Pancreas (tissue), 10 donors: ENCODE measurements around the gene LHX5. TPM values are rescaled to one million over a fixed set of nuclear protein-coding genes. Genes with fewer than 3 reads are reported as not detected.
A peak's percentile ranks its signal among the peaks of the same experiment; 100 is the strongest.

Experiments used
- ATAC-seq, 4 donors: fragments of 200-7000 bp; cut with Tn5 transposase; one replicate each; pipeline versions ENCODE4 v1.8.0 to v1.9.1; 2020; ENCODE audit warnings: mild to moderate bottlenecking in 4 of 4, moderate library complexity in 4 of 4
- DNase-seq, 6 donors: peaks; one replicate each; pipeline ENCODE4 v3.0.0-alpha.2; 2020
- FAIRE-seq: peaks from 2 replicates; lab custom pipeline; 2012; peaks lifted over from hg19 to GRCh38; lab: Jason Lieb, UNC
- H3K27ac ChIP-seq, 4 donors: fragments of 200-600 bp; sonication (generic); 1 replicate in 3 of 4; 2 replicates in 1 of 4; pipeline versions ENCODE4 v1.5.0 to v1.8.0; 2020
- H3K27me3 ChIP-seq, 4 donors: fragments of 200-600 bp; one replicate each; pipeline ENCODE4 v1.8.0; 2021
- H3K36me3 ChIP-seq, 3 donors: fragments of 200-600 bp; sonication (generic) in 1 of 3; one replicate each; pipeline versions ENCODE4 v1.5.0 to v1.8.0; 2020 to 2021
- H3K4me1 ChIP-seq, 3 donors: fragments of 200-600 bp; one replicate each; pipeline ENCODE4 v1.8.0; 2021
- H3K4me3 ChIP-seq, 4 donors: fragments of 200-600 bp; sonication (generic) in 2 of 4; one replicate each; pipeline versions ENCODE4 v1.5.0 to v1.8.0; 2020 to 2021
- H3K9me3 ChIP-seq, 4 donors: fragments of 200-600 bp; one replicate each; pipeline ENCODE4 v1.8.0; 2021
- WGBS, 2 donors: extraction: QIAGEN DNeasy Blood & Tissue Kit; methylation state at CpG; one replicate each; pipeline ENCODE4 v1.1.7; 2013; 5-methylcytosine and 5-hydroxymethylcytosine counted together
- intact Hi-C, 3 donors: fragments of 100-400 bp; cut with DNase I; formaldehyde crosslinking; loops; one replicate each; pipeline versions ENCODE4 v1.11.1 to v1.14.2; 2022
- polyA plus RNA-seq, 2 donors: library from polyadenylated mRNA; stranded (reverse); fragments of 200-250 nt; gene quantifications; one replicate each; pipeline ENCODE4 v1.2.3, GENCODE V29; 2013
- total RNA-seq, 6 donors: library from RNA; stranded (reverse); fragmentation: NEBNext Ultra II Directional in 4 of 6; extraction: Animal tissue kit (Norgen Biotek cat#: 25700) in 4 of 6; gene quantifications; one replicate each; pipeline versions ENCODE4 v1.2.1 to v1.2.4, GENCODE V29; 2021 to 2023
- TF ChIP-seq, protein P1 (sequence below), 4 donors: fragments of 200-600 bp; sonication (generic) in 3 of 4; IDR thresholded peaks; one replicate each; pipeline versions ENCODE4 v1.5.0 to v1.8.0; 2021; ENCODE audit warnings: antibody characterized with exemption in 4 of 4
- donor health status: healthy with polysubstance abuse.
- donor health status: DM: no; HTN: no; CAD: no; lungs with moderate emphysema.
- donor health status: DM: no; HTN: no; CAD: no.
- donor health status: control.
- donor health status: control.
- donor health status: Bipolar disorder and iron deficiency.
- donor health status: DM: yes; HTN: yes; CAD: no.
- donor health status: DM: no; HTN: no; CAD: no.
- donor health status: DM: no; HTN: no; CAD: no.
- donor health status: DM: yes; HTN: yes; CAD: no.

The LHX5 gene
- total and polyA plus RNA-seq, 8 donors, result not detected

DNA sequence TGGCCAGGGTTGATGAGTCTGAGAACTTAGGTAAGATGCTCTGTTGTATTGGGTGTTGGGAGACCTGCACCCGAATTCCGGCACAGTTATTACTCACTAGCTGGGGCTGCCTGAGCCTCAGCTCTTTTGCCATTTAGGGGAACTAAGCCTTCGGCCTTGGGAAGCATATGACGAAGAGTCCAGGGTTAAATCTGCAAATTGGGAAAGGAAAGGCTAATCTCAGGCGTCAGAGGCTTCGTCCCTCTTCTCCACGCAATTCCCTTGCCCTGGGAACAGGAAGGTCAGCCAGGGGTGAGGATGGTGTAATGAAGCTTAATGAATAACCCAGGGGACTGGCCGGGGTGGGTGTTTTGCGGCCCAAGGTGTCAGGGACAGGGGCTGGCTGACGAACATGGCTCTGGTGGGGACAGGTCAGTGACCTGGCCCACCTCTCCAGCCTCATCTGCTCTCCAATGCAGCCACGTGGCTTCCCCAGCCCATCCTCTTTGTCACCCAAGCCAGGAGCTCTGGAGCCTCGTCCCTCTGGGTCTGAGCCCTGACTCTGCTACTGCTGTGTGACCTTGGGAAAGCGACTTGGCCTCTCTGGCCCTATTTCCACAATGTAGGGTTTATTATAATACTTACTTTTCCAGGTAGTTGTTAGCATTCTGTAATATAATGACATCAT, 53.3 kb downstream of the LHX5 start:
- ATAC-seq (peak in 3 of 4 donors; percentile 36 to 47 (median 37)), DNase-seq (peak in 2 of 6 donors; percentile 18 to 29), FAIRE-seq (no peak)
- no peaks in the 10 kb centered on the region for H3K27me3 ChIP-seq
- H3K4me3 ChIP-seq, result no peak overlapping the region
- no peaks in the 10 kb centered on the region for H3K36me3 ChIP-seq
- intact Hi-C loops, result no loop called here
- TF ChIP-seq, protein P1, sequence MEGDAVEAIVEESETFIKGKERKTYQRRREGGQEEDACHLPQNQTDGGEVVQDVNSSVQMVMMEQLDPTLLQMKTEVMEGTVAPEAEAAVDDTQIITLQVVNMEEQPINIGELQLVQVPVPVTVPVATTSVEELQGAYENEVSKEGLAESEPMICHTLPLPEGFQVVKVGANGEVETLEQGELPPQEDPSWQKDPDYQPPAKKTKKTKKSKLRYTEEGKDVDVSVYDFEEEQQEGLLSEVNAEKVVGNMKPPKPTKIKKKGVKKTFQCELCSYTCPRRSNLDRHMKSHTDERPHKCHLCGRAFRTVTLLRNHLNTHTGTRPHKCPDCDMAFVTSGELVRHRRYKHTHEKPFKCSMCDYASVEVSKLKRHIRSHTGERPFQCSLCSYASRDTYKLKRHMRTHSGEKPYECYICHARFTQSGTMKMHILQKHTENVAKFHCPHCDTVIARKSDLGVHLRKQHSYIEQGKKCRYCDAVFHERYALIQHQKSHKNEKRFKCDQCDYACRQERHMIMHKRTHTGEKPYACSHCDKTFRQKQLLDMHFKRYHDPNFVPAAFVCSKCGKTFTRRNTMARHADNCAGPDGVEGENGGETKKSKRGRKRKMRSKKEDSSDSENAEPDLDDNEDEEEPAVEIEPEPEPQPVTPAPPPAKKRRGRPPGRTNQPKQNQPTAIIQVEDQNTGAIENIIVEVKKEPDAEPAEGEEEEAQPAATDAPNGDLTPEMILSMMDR (IDR thresholded peaks at IDR 0.05), result no peak
- no peaks in the 10 kb centered on the region for H3K9me3 ChIP-seq
- peaks cover 0 to 15% (median 7%) of the 10 kb centered on the region in 3 donors for H3K4me1 ChIP-seq
- H3K27ac ChIP-seq, result peak overlapping the region in 1 of 4 donors; percentile 0
- WGBS, 2 donors, result 16 to 22% methylated on average over 13 of the region's 13 CpGs

DNA sequence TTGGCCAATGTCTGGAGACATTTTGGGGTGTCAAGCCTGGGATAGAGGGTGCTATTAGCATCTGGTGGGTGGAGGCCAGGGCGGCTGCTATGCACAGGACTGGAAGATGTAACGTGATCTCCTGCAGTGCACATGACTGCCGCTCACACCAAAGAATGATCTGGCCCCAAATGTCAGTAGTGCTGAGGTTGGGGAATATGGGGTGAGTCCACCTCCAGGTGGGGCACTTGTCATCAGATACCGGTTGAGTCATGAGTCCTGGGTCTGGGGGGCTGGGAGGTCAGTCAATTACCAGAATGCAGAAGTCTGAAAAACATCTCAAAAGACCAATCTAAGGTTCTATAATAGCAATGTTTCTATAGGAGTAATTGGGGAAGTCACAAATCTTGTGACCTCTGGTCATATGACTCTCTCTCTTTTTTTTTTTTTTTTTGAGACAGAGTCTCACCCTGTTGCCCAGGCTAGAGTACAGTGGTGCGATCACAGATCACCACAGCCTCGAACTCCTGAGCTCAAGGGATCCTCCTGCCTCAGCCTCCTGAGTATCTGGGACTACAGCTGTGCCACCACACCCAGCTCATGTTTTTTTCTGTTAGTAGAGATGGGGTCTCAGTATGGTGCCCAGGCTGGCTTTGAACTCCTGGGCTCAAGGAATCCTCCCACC, 55.4 kb downstream of the LHX5 start:
- TF ChIP-seq, protein P1 (IDR thresholded peaks at IDR 0.05), result no peak
- Histone ChIP-seq H3K36me3 (no peaks in the 10 kb centered on the region), H3K27ac (peak overlapping the region in 1 of 4 donors; percentile 6), H3K27me3 (no peaks in the 10 kb centered on the region), H3K4me1 (peaks cover 0 to 9% (median 0%) of the 10 kb centered on the region in 3 donors), H3K9me3 (no peaks in the 10 kb centered on the region), H3K4me3 (no peak overlapping the region)
- no peak for DNase-seq
- peak in 2 of 4 donors; percentile 24 to 54 for ATAC-seq
- intact Hi-C loops, result no loop called here
- WGBS, 2 donors, result 68 to 72% methylated on average over 6 of the region's 6 CpGs
- no peak for FAIRE-seq

DNA sequence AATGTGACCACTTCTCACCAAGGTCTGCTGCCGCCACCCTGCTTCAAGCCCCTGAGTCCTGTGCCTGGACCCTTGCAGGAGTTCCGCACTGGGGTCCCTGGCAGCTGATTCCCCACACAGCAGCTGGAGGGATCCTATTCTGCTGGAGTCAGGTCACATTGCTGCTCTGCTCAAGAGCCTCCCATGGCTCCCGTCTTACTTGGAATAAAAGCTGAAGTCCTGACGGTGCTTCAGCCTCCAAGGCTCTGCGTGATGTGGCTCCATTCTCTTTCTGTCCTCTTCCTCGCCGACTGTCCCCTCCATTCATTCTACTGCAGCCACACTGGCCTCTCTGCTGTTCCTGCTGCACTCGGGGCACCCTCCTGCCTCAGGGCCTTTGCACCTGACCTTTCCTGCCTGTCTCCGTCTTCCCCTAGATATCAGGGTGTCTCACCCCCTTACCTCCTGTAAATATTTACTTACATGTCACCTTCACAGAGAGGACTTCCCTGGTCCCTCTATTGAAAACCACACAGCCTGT, 57.1 kb downstream of the LHX5 start:
- no peaks in the 10 kb centered on the region for H3K27me3 ChIP-seq
- peaks cover 0 to 9% (median 0%) of the 10 kb centered on the region in 3 donors for H3K4me1 ChIP-seq
- H3K36me3 ChIP-seq, result no peaks in the 10 kb centered on the region
- ATAC-seq (no peak), DNase-seq (no peak), FAIRE-seq (no peak)
- H3K9me3 ChIP-seq, result no peaks in the 10 kb centered on the region
- no peak overlapping the region for H3K27ac ChIP-seq
- intact Hi-C loops, result no loop called here
- TF ChIP-seq, protein P1 (IDR thresholded peaks at IDR 0.05), result no peak
- 78 to 82% methylated on average over 9 of the region's 9 CpGs for WGBS, 2 donors
- no peak overlapping the region for H3K4me3 ChIP-seq

DNA sequence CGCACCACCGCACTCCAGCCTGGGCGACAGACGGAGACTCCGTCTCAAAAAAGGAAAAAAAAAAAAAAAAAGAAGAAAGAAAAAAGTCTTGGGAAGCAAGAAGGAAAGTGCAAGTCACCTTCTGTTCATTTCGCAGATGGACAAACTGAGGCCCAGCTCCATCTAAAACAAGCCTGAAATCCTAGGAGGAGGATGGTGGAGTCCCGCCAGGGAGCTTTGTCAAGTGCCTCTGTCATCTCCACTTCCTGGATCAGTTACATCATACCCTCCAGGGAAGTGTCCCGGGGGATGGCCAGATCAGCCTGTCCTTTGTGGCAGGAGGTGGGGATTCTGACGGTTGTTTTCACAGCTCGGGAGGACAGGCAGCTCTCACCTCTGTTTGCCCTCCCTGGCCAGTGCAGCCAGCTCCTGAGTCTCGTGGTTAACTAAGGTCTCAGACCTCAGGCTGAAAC, 58.2 kb downstream of the LHX5 start:
- no peak for FAIRE-seq
- Histone ChIP-seq H3K4me3 (no peak overlapping the region), H3K27ac (no peak overlapping the region), H3K9me3 (no peaks in the 10 kb centered on the region), H3K4me1 (peaks cover 0 to 2% (median 0%) of the 10 kb centered on the region in 3 donors), H3K27me3 (no peaks in the 10 kb centered on the region), H3K36me3 (no peaks in the 10 kb centered on the region)
- WGBS, 2 donors, result 65 to 71% methylated on average over 11 of the region's 11 CpGs
- intact Hi-C loops, result no loop called here
- TF ChIP-seq, protein P1 (IDR thresholded peaks at IDR 0.05), result no peak
- ATAC-seq, result peak in 3 of 4 donors; percentile 9 to 10 (median 9)
- no peak for DNase-seq

Other genes starting within 250 kb of the LHX5 start
- gene SLC8B1, start 136.8 kb downstream of the LHX5 start, total RNA-seq, result 10 to 100 TPM; 13.0 to 26.8 (median 17.2) TPM
- gene SLC8B1, start 136.8 kb downstream of the LHX5 start, polyA plus RNA-seq, result 10 to 100 TPM; 25.9 to 39.1 TPM
- gene PLBD2, start 113.3 kb downstream of the LHX5 start, total RNA-seq, result 10 to 100 TPM; 13.9 to 29.3 (median 17.5) TPM
- gene PLBD2, start 113.3 kb downstream of the LHX5 start, polyA plus RNA-seq, result 10 to 100 TPM; 11.4 to 11.6 TPM
- gene SDS, start 68.0 kb downstream of the LHX5 start, total RNA-seq, result 1 to 10 TPM in 2 of 6 donors, under 1 TPM in 2, not detected in 2; 0.14 to 3.4 (median 1.8) TPM
- gene SDS, start 68.0 kb downstream of the LHX5 start, polyA plus RNA-seq, result under 1 TPM; 0.21 to 0.30 TPM
- gene SDSL, start 49.5 kb downstream of the LHX5 start, total RNA-seq, result 10 to 100 TPM in 2 of 6 donors, 1 to 10 TPM in 4; 5.4 to 13.2 (median 8.3) TPM
- 10 to 100 TPM; 10.4 to 14.2 TPM for gene SDSL, start 49.5 kb downstream of the LHX5 start, polyA plus RNA-seq